ENCODE data around the gene GSPT1.
A peak's percentile ranks its signal among the peaks of the same experiment; 100 is the strongest.

The GSPT1 gene

DNA sequence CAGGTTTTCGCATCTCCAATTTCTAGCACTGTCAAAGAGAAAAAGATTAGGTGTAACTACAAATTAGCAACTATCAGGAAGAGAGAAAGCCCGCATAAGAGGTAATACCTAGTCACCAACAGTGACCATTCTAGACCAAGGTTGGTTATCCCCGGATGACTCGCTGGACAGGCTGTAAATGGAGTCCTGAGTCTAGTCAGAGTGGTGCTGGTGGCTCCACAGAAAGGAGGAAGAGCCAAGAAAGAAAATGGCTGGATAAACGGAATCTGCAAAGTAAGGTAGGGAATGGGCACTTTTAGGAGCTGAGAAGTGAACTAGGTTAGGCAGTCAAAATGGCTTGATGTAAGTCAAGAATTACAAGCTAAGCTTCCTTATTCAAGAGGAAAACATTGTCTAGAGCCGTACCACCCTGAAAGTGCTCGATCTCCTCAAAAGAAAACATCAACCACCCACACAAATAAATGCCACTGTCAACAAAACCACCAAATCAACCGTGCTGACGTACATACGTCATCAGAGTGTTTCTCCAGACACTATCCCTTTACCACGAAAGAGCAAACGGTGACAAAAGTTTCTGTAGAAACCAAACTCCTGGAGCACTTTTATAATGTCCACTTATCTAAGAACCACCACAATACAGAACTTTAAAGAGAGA, 2.2 kb downstream of the GSPT1 start:
- no peak overlapping the region for H2AFZ ChIP-seq (ENCODE audit: low read length)
- no peaks in the 10 kb centered on the region for H3K36me3 ChIP-seq (ENCODE audit: insufficient read depth, low read length)
- peaks cover 26% of the 10 kb centered on the region for H3K4me1 ChIP-seq (ENCODE audit: insufficient read depth, low read length, poor library complexity, severe bottlenecking)
- no peaks in the 10 kb centered on the region for H3K9me3 ChIP-seq (ENCODE audit: insufficient read depth, low read depth, low read length)
- peak overlapping the region; percentile 77 for H3K4me3 ChIP-seq (ENCODE audit: low read length, poor library complexity, severe bottlenecking)
- peaks cover 37% of the 10 kb centered on the region for H4K20me1 ChIP-seq (ENCODE audit: insufficient read depth, low read length, poor library complexity, severe bottlenecking)
- H3K9me2 ChIP-seq (replicated peaks; ENCODE audit: low read depth, low read length): no peaks in the 10 kb centered on the region
- H3K9ac ChIP-seq (ENCODE audit: low read depth, low read length, poor library complexity, severe bottlenecking): peak overlapping the region; percentile 74
- H3K27me3 ChIP-seq (ENCODE audit: insufficient read depth, low read length, poor library complexity, severe bottlenecking): no peaks in the 10 kb centered on the region
- TF ChIP-seq EZH2phosphoT487 (IDR thresholded peaks at IDR 0.05; ENCODE audit: borderline replicate concordance): no peak
- H3K4me2 ChIP-seq (ENCODE audit: low read depth, low read length, poor library complexity, severe bottlenecking): peak overlapping the region; percentile 78
- H3F3A ChIP-seq (ENCODE audit: low read depth): no peaks in the 10 kb centered on the region
- H3K79me2 ChIP-seq (ENCODE audit: insufficient read depth, low read length): peaks cover 68% of the 10 kb centered on the region

DNA sequence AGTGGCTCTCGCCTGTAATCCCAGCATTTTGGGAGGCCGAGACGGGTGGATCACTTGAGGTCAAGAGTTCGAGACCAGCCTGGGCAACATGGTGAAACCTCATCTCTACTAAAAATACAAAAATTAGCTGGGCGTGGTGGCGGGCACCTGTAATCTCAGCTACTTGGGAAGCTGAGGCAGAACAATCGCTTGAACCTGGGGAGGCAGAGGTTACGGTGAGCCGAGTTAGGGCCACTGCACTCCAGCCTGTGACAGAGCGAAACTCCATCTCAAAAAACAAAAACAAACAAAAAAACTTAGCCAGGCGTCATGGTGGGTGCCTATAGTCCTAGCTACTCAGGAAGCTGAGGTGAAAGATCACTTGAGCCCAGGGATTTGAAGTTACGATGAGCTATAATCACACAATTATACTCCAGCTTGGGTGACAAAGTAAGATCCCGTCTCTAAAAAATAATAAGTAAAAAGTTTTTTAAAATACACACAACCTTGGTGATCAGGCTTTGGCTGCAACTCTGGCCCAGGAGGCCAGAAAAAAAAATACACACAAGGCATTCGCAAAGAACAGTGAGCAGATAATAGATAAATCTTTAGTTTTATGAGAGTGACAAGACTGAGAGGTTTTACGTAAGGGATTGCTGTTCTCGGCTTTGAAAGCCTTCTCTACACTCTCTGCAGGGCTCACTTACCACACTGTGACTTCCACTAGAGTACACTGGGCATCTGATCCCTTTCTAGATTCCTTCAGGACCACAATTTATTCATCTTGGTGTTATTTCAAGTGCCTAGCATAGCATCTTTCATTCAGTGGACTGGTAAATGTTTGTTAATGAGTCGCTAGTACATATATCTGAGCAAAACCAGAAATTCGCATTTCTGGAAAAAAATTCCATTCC, 5.9 kb downstream of the GSPT1 start:
- peak overlapping the region; percentile 37 for H3K4me3 ChIP-seq (ENCODE audit: low read length, poor library complexity, severe bottlenecking)
- no peak overlapping the region for H2AFZ ChIP-seq (ENCODE audit: low read length)
- peak overlapping the region; percentile 75 for H3K4me2 ChIP-seq (ENCODE audit: low read depth, low read length, poor library complexity, severe bottlenecking)
- H3K9me3 ChIP-seq (ENCODE audit: insufficient read depth, low read depth, low read length): no peaks in the 10 kb centered on the region
- H3K9me2 ChIP-seq (replicated peaks; ENCODE audit: low read depth, low read length): no peaks in the 10 kb centered on the region
- TF ChIP-seq CTCF (conservative IDR thresholded peaks at IDR 0.05; ENCODE audit: low read length) (no peak), EZH2phosphoT487 (IDR thresholded peaks at IDR 0.05; ENCODE audit: borderline replicate concordance) (no peak)
- peaks cover 95% of the 10 kb centered on the region for H3K79me2 ChIP-seq (ENCODE audit: insufficient read depth, low read length)
- no peaks in the 10 kb centered on the region for H3F3A ChIP-seq (ENCODE audit: low read depth)
- peaks cover 53% of the 10 kb centered on the region for H4K20me1 ChIP-seq (ENCODE audit: insufficient read depth, low read length, poor library complexity, severe bottlenecking)
- H3K36me3 ChIP-seq (ENCODE audit: insufficient read depth, low read length): no peaks in the 10 kb centered on the region
- H3K4me1 ChIP-seq (ENCODE audit: insufficient read depth, low read length, poor library complexity, severe bottlenecking): peaks cover 26% of the 10 kb centered on the region
- H3K9ac ChIP-seq (ENCODE audit: low read depth, low read length, poor library complexity, severe bottlenecking): peak overlapping the region; percentile 14
- no peaks in the 10 kb centered on the region for H3K27me3 ChIP-seq (ENCODE audit: insufficient read depth, low read length, poor library complexity, severe bottlenecking)

DNA sequence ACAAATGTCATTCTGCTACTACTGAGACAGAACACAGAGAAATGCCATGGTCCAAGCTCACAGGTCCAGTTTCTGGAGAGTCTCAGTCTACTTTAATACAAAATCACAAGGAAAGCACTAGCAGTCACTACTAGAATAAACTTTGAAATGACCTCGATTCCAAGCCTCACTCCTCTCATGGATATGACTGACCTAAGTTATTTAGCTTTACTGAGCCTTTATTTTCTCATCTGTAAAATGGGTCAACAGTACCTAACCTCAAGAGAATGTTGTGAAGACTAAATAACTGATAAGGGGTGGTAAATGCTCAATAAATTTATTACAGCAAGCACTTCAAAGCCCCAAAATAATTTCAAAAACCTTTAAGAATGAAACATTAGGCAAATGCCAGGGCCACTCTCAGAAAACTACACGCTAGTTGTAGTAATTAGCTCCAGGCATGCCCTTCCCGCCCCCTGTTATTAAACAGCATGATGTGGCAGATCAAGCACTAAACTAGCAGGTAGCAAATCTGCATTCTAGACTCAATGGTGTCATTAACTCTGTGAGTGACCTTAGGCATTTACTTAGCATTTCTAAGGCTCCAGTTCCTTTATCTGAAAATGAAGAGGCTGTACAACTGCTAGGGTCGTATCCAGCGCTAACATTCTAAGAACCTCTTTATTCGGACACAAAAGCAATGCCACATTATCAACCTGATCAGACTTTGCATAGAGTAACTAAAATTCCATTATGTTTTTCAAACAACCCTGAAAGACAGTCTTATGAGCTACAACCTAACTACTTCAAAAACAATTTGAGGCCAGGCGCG, 8.4 kb downstream of the GSPT1 start:
- no peak overlapping the region for H3K4me2 ChIP-seq (ENCODE audit: low read depth, low read length, poor library complexity, severe bottlenecking)
- H3K36me3 ChIP-seq (ENCODE audit: insufficient read depth, low read length): no peaks in the 10 kb centered on the region
- H2AFZ ChIP-seq (ENCODE audit: low read length): no peak overlapping the region
- TF ChIP-seq CTCF (conservative IDR thresholded peaks at IDR 0.05; ENCODE audit: low read length) (no peak), EZH2phosphoT487 (IDR thresholded peaks at IDR 0.05; ENCODE audit: borderline replicate concordance) (no peak)
- no peaks in the 10 kb centered on the region for H3K27me3 ChIP-seq (ENCODE audit: insufficient read depth, low read length, poor library complexity, severe bottlenecking)
- H3K4me1 ChIP-seq (ENCODE audit: insufficient read depth, low read length, poor library complexity, severe bottlenecking): peaks cover 15% of the 10 kb centered on the region
- no peaks in the 10 kb centered on the region for H3K9me3 ChIP-seq (ENCODE audit: insufficient read depth, low read depth, low read length)
- H3K9me2 ChIP-seq (replicated peaks; ENCODE audit: low read depth, low read length): no peaks in the 10 kb centered on the region
- no peak overlapping the region for H3K4me3 ChIP-seq (ENCODE audit: low read length, poor library complexity, severe bottlenecking)
- peaks cover 31% of the 10 kb centered on the region for H4K20me1 ChIP-seq (ENCODE audit: insufficient read depth, low read length, poor library complexity, severe bottlenecking)
- H3F3A ChIP-seq (ENCODE audit: low read depth): no peaks in the 10 kb centered on the region
- no peak overlapping the region for H3K9ac ChIP-seq (ENCODE audit: low read depth, low read length, poor library complexity, severe bottlenecking)
- H3K79me2 ChIP-seq (ENCODE audit: insufficient read depth, low read length): peaks cover 89% of the 10 kb centered on the region
